PC-3 (cell line): ENCODE results near the gene C12orf50. TPM values are rescaled to one million over a fixed set of nuclear protein-coding genes. Genes with fewer than 3 reads are reported as not detected.

ENCODE experiments used
- ATAC-seq: fragments of 200-7000 bp; cut with Tn5 transposase; 2 replicates; pipeline ENCODE4 v1.9.1; 2020; ENCODE audit warnings: mild to moderate bottlenecking, moderate library complexity
- BruUV-seq: library from RNA; stranded (reverse); fragments of 400-500 nt; replicated peaks from 2 replicates; lab custom pipeline; 2021; lab: Mats Ljungman, UMichigan
- CTCF ChIA-PET: fragments of 300-600 bp; sonication (Branson Sonifier 250); formaldehyde crosslinking; loops from one replicate; lab custom pipeline; 2022; ENCODE audit warnings: antibody characterized with exemption; lab: Charles Lee
- POLR2A ChIA-PET: fragments of 300-600 bp; sonication (Branson Sonifier 250); formaldehyde crosslinking; loops from one replicate; lab custom pipeline; 2022; ENCODE audit warnings: antibody characterized with exemption; ENCODE audit not compliant: unreplicated experiment; lab: Charles Lee
- DNase-seq: peaks from one replicate; pipeline ENCODE4 v3.0.0-alpha.2; 2015
- H2AFZ ChIP-seq: fragments of 300-600 bp; sonication (generic); 2 replicates; pipeline ENCODE4 v1.6.0; 2016; ENCODE audit warnings: antibody characterized with exemption, low read length
- H3F3A ChIP-seq: fragments of 300-600 bp; sonication (generic); one replicate; pipeline ENCODE4 v1.6.0; 2017; ENCODE audit warnings: antibody characterized with exemption, low read length, control low read depth, mild to moderate bottlenecking; ENCODE audit not compliant: unreplicated experiment
- H3K27ac ChIP-seq: fragments of 300-600 bp; sonication (generic); 2 replicates; pipeline ENCODE4 v1.5.1; 2016; ENCODE audit warnings: mild to moderate bottlenecking, low read length
- H3K27me3 ChIP-seq: fragments of 300-600 bp; sonication (generic); 2 replicates; pipeline ENCODE4 v1.6.1; 2016; ENCODE audit warnings: low read length, mixed read lengths
- H3K36me3 ChIP-seq: fragments of 300-600 bp; sonication (generic); 2 replicates; pipeline ENCODE4 v1.6.1; 2016; ENCODE audit warnings: low read depth, mixed run types, low read length, mixed read lengths
- H3K4me1 ChIP-seq: fragments of 300-600 bp; sonication (generic); 2 replicates; pipeline ENCODE4 v1.5.1; 2016; ENCODE audit warnings: low read length; ENCODE audit not compliant: insufficient read depth
- H3K4me2 ChIP-seq: fragments of 300-600 bp; sonication (generic); 2 replicates; pipeline ENCODE4 v1.6.0; 2016; ENCODE audit warnings: low read length
- H3K4me3 ChIP-seq: fragments of 300-600 bp; sonication (generic); 2 replicates; pipeline ENCODE4 v1.5.1; 2016; ENCODE audit warnings: mild to moderate bottlenecking, low read length, mixed read lengths
- H3K79me2 ChIP-seq: fragments of 300-600 bp; sonication (generic); 2 replicates; pipeline ENCODE4 v1.6.1; 2017; ENCODE audit warnings: low read length, mixed read lengths
- H3K9ac ChIP-seq: fragments of 300-600 bp; sonication (generic); 2 replicates; pipeline ENCODE4 v1.6.0; 2016; ENCODE audit warnings: mild to moderate bottlenecking, low read length
- H3K9me2 ChIP-seq: fragments of 300-600 bp; sonication (generic); replicated peaks from 2 replicates; pipeline ENCODE4 v1.6.1; 2016; ENCODE audit warnings: mixed run types, low read length, mixed read lengths
- H3K9me3 ChIP-seq: fragments of 300-600 bp; sonication (generic); 2 replicates; pipeline ENCODE4 v1.6.1; 2016; ENCODE audit warnings: low read length, mixed read lengths
- H4K20me1 ChIP-seq: fragments of 300-600 bp; sonication (generic); 2 replicates; pipeline ENCODE4 v1.6.1; 2016; ENCODE audit warnings: low read length, mixed read lengths
- EZH2 ChIP-seq: fragments of 300-600 bp; sonication (generic); IDR thresholded peaks from one replicate; pipeline ENCODE4 v1.6.1; 2017; ENCODE audit warnings: antibody characterized with exemption, mild to moderate bottlenecking, low read length; ENCODE audit not compliant: unreplicated experiment
- EZH2phosphoT487 ChIP-seq: fragments of 300-600 bp; sonication (generic); IDR thresholded peaks from 2 replicates; pipeline ENCODE4 v1.6.1; 2018; ENCODE audit warnings: mild to moderate bottlenecking, antibody characterized with exemption, low read length, borderline replicate concordance
- intact Hi-C: fragments of 100-400 bp; cut with micrococcal nuclease; formaldehyde crosslinking; loops from 2 replicates; pipeline ENCODE4 v1.9.0; 2023
- total RNA-seq: library from RNA; depleted of rRNA; stranded (reverse); fragments of >200 nt; gene quantifications from 2 replicates; pipeline ENCODE4 v1.2.3, GENCODE V29; 2014
- TF ChIP-seq, protein P1 (sequence below): fragments of 300-600 bp; sonication (generic); conservative IDR thresholded peaks from 2 replicates; pipeline ENCODE4 v1.5.1; 2017; ENCODE audit warnings: antibody characterized with exemption, low read depth, mild to moderate bottlenecking, low read length

The C12orf50 gene
- total RNA-seq, 1 experiment from 2014 or later = not detected

DNA sequence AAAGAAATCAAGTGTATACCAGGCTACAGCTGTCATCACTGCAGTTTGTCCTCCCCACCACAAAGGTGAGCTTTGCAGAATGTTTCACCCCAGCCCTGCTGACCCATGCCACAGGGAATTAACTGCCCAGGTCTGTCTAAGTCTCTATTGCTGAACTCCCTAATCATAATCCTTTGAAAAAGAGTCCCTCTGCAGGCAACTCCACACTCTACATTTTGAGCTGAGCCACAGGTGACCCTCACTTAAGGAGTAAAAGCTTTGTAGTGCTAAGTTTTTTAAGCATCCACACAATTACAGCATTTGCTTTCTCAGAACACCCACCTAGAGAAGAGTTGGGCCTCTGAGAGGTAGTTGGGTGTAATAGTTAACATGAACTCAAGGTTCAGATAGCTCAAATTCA, 90.0 kb downstream of the C12orf50 start:
- ChIA-PET POLR2A (no interaction called here), CTCF (no interaction called here)
- no peak overlapping the region for H3K27ac ChIP-seq
- H3K4me3 ChIP-seq = no peak overlapping the region
- DNase-seq (no peak), ATAC-seq (no peak)
- H3K36me3 ChIP-seq = no peaks in the 10 kb centered on the region
- no peaks in the 10 kb centered on the region for H4K20me1 ChIP-seq
- no peaks in the 10 kb centered on the region for H3K27me3 ChIP-seq
- no peak overlapping the region for H2AFZ ChIP-seq
- H3K4me1 ChIP-seq = no peaks in the 10 kb centered on the region
- intact Hi-C loops = no loop called here
- H3K9me3 ChIP-seq = no peaks in the 10 kb centered on the region
- H3K9ac ChIP-seq = no peak overlapping the region
- H3F3A ChIP-seq = no peaks in the 10 kb centered on the region
- TF ChIP-seq, protein P1, sequence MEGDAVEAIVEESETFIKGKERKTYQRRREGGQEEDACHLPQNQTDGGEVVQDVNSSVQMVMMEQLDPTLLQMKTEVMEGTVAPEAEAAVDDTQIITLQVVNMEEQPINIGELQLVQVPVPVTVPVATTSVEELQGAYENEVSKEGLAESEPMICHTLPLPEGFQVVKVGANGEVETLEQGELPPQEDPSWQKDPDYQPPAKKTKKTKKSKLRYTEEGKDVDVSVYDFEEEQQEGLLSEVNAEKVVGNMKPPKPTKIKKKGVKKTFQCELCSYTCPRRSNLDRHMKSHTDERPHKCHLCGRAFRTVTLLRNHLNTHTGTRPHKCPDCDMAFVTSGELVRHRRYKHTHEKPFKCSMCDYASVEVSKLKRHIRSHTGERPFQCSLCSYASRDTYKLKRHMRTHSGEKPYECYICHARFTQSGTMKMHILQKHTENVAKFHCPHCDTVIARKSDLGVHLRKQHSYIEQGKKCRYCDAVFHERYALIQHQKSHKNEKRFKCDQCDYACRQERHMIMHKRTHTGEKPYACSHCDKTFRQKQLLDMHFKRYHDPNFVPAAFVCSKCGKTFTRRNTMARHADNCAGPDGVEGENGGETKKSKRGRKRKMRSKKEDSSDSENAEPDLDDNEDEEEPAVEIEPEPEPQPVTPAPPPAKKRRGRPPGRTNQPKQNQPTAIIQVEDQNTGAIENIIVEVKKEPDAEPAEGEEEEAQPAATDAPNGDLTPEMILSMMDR = no peak
- TF ChIP-seq EZH2 (no peak), EZH2phosphoT487 (no peak)
- no peak overlapping the region for H3K4me2 ChIP-seq
- no TSS peak for BruUV-seq
- no peaks in the 10 kb centered on the region for H3K9me2 ChIP-seq
- H3K79me2 ChIP-seq = no peaks in the 10 kb centered on the region

DNA sequence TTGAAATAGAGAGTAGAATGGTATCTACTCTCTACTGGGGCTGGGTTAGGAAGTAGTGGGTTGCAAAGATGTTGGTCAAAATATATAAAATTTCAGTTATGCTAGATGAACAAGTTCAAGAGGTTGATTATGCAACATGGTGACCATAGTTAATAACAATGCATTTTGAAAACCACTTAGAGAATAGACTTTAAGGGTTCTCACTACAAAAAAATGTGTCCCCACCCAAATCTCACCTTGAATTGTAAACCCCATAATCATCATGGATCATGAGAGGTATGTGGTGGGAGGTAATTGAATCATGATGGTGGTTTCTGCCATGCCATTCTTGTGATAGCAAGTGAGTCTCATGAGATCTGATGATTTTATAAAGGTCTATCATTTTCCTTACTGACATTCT, 94.0 kb downstream of the C12orf50 start:
- CTCF ChIA-PET = no interaction called here
- POLR2A ChIA-PET = no interaction called here
- Histone ChIP-seq H4K20me1 (no peaks in the 10 kb centered on the region), H2AFZ (no peak overlapping the region), H3K9me3 (no peaks in the 10 kb centered on the region), H3K4me2 (no peak overlapping the region), H3K9me2 (no peaks in the 10 kb centered on the region), H3K27me3 (no peaks in the 10 kb centered on the region), H3K36me3 (no peaks in the 10 kb centered on the region), H3K4me1 (0 out of 2 replicates have a peak, but pooled peaks cover 7% of the 10 kb centered on the region), H3K4me3 (no peak overlapping the region), H3K9ac (no peak overlapping the region), H3K27ac (no peak overlapping the region), H3F3A (no peaks in the 10 kb centered on the region), H3K79me2 (no peaks in the 10 kb centered on the region)
- intact Hi-C loops = no loop called here
- no TSS peak for BruUV-seq
- DNase-seq = no peak
- no peak for ATAC-seq
- no peak for TF ChIP-seq EZH2phosphoT487
- no peak for TF ChIP-seq EZH2
- TF ChIP-seq, protein P1 = no peak

DNA sequence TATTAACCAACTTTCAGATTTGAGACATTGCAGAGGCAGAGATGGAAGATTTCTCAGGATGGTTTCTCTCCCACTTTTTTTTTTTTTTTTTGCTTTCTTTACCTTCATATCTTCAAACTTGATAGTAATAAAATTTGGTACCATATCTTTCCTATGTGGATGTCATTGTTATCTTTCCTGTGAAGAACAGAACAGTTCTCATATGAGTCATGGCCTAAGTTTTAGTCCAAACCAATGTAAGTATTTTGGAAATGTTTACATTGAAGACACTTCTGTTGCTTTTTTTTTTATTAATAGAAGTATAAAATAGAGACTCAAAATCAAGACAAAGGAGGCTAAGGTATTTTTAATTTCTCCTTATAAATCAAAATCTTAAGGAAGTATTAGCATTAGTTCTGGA, 95.2 kb downstream of the C12orf50 start:
- no peak overlapping the region for H3K9ac ChIP-seq
- POLR2A ChIA-PET = no interaction called here

More for the DNA sequence above, 95.2 kb downstream of the C12orf50 start:
- Histone ChIP-seq H3K27me3 (no peaks in the 10 kb centered on the region), H3K4me1 (0 out of 2 replicates have a peak, but pooled peaks cover 7% of the 10 kb centered on the region), H2AFZ (no peak overlapping the region), H3K4me3 (no peak overlapping the region), H3K36me3 (no peaks in the 10 kb centered on the region), H3K4me2 (no peak overlapping the region), H3K9me2 (no peaks in the 10 kb centered on the region), H3K79me2 (no peaks in the 10 kb centered on the region), H3F3A (no peaks in the 10 kb centered on the region), H3K9me3 (no peaks in the 10 kb centered on the region), H3K27ac (no peak overlapping the region), H4K20me1 (no peaks in the 10 kb centered on the region)
- DNase-seq (no peak), ATAC-seq (no peak)
- CTCF ChIA-PET = no interaction called here
- intact Hi-C loops = no loop called here
- TF ChIP-seq EZH2phosphoT487 (no peak), EZH2 (no peak)
- TF ChIP-seq, protein P1 = no peak
- BruUV-seq = no TSS peak
